IPS-18c (cell line): ENCODE data around the gene SLC49A4.

Source experiments
- H3K4me3 ChIP-seq: 2 replicates; pipeline ENCODE4 v1.7.0; 2013; ENCODE audit warnings: low read depth, mild to moderate bottlenecking, low read length, moderate library complexity; ENCODE audit not compliant: insufficient read depth
- H3K9me3 ChIP-seq: one replicate; pipeline ENCODE4 v1.6.1; 2013; ENCODE audit warnings: mild to moderate bottlenecking, low read length, moderate library complexity; ENCODE audit not compliant: control insufficient read depth, insufficient read depth

Gene SLC49A4

DNA sequence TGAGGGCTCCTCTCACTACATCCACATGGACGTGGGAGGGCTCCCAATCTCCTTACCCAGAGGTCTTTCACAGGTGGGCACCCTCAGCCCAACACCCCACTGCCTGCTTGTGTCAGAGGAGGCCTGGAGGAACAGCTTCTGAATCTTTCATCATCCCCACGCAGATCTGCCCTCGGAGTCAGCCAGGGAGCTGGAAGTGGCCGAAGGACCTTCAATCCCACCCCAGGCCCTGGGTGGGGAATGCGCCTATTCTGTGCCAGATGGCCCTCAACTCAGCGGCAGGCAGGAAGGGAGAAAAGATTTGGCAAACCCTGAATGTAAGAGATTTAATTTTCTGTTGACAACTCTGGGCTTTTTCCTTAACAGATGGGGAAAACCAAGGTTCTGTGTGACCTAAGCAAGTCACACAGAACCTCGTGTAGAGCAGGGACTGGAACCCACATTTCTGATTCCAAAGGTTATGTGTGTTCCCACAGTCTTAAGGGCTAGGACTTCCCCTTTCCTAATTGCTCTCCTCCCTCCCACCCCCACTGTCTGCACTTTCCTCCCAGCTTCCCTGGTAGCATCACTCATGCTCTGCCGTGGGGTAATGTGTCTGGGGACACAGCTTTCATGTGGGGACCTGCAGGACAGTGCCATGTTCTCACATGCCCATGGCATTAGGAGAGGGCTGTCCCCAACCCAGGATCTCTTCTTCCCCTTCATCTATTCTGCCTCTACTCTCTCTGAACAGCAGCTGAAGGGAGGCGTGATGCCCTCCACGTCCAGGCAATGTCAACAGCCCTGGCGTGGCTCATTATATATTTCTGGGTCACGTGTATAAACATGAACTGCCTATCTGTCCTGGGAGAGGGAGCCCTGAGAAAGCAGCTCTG, 134.6 kb downstream of the SLC49A4 start:
- H3K4me3 ChIP-seq, result no peak overlapping the region

DNA sequence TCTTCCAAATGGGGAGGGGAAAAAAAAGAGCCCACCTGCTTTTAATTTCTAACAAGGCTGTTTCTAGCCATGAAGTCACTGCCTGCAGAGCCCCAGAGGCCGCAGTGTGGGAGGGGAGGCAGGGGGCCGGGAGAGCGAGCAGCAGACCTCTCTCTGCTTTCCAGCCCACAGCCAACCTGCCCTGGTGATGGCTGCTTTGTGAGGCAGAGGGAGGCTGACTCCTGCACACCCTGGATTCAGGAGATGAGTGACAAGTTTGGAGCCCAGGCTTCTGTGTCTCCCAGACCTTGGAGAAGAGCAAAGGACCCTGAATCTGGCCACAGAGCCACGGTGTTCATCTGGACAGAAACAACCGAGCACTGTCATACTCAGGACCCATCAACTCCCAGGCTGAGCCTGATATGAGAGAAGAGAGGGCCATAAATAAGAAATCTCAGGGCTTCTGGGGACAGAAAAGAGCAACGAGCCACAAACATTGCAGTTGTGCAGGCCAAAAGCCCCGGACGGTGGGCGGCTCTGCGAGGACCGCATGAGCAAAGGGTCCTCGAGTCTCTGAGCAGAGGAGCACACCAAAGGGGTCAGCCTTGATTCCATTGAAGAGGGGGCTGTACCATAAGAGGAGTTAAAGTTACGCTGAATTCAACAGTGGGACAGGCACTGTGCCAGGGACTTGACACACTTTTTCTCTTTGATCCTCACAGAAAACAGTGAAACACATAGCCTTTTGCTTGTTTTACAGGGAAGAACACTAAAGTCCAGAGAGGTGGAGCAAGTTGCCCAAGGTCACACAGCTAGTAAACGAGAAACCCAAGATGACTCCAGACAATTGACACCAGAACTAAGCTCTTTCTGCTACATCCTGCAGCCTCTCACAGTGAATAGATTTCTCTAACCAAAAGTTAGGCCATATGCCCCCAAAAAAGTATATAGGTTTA, 135.5 kb downstream of the SLC49A4 start:
- no peaks in the 10 kb centered on the region for H3K9me3 ChIP-seq
- H3K4me3 ChIP-seq, result no peak overlapping the region

More for the DNA sequence above, 134.6 kb downstream of the SLC49A4 start:
- no peaks in the 10 kb centered on the region for H3K9me3 ChIP-seq
